ENCODE measurements around the gene CCM2L.

DNA sequence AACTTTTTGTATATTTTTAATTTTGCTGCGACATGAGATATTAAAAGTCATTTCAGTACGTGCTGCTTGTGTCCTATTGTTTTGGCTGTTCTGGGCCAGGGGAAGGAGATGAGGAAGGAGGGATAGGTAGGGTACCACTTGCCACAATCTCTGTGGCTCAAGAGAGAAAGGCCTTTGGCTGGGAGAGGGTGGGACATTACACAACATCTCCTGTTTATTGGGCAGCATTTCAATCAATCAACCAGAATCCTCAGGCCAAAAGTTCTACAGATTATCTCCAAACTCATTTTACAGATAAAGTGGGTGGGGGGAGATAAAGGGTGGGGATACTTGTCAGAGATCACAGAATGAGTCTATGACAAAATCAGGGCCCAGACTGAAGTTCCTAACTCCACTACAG lies 6.9 kb upstream of the CCM2L start:
- TF ChIP-seq EZH2phosphoT487 (IDR thresholded peaks at IDR 0.05; ENCODE audit: borderline replicate concordance, low read length) = no peak
- TF ChIP-seq, protein P1, sequence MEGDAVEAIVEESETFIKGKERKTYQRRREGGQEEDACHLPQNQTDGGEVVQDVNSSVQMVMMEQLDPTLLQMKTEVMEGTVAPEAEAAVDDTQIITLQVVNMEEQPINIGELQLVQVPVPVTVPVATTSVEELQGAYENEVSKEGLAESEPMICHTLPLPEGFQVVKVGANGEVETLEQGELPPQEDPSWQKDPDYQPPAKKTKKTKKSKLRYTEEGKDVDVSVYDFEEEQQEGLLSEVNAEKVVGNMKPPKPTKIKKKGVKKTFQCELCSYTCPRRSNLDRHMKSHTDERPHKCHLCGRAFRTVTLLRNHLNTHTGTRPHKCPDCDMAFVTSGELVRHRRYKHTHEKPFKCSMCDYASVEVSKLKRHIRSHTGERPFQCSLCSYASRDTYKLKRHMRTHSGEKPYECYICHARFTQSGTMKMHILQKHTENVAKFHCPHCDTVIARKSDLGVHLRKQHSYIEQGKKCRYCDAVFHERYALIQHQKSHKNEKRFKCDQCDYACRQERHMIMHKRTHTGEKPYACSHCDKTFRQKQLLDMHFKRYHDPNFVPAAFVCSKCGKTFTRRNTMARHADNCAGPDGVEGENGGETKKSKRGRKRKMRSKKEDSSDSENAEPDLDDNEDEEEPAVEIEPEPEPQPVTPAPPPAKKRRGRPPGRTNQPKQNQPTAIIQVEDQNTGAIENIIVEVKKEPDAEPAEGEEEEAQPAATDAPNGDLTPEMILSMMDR (IDR thresholded peaks at IDR 0.05; ENCODE audit: low read depth, low read length, poor library complexity, severe bottlenecking) = no peak
